ENCODE data around the gene MAP2.
A peak's percentile ranks its signal among the peaks of the same experiment; 100 is the strongest.

MAP2 gene

GRCh38 chr2:209529579-209529978 is 105.7 kb downstream of the MAP2 start:
- no peak for DNase-seq (ENCODE audit: low spot score)

- no peak for DNase-seq (ENCODE audit: low spot score)
These were observed 108.5 kb downstream of the MAP2 start for GRCh38 chr2:209532321-209532720.

- no peak for DNase-seq (ENCODE audit: low spot score)
These were observed 109.5 kb downstream of the MAP2 start for GRCh38 chr2:209533391-209533790.

GRCh38 chr2:209534228-209534627 is 110.4 kb downstream of the MAP2 start:
- DNase-seq (ENCODE audit: low spot score): no peak

GRCh38 chr2:209536363-209536762 is 112.5 kb downstream of the MAP2 start:
- DNase-seq (ENCODE audit: low spot score): no peak

- no peak for DNase-seq (ENCODE audit: low spot score)
These were observed 123.9 kb downstream of the MAP2 start for GRCh38 chr2:209547726-209548125.

GRCh38 chr2:209549589-209549988 is 125.7 kb downstream of the MAP2 start:
- no peak for DNase-seq (ENCODE audit: low spot score)

- no peak for DNase-seq (ENCODE audit: low spot score)
These were observed 130.1 kb downstream of the MAP2 start for GRCh38 chr2:209553913-209554312.

GRCh38 chr2:209556354-209556961 is 132.6 kb downstream of the MAP2 start:
- peak; percentile 53 for DNase-seq (ENCODE audit: low spot score)

- no peak for DNase-seq (ENCODE audit: low spot score)
These were observed 137.1 kb downstream of the MAP2 start for GRCh38 chr2:209560911-209561310.

- no peak for DNase-seq (ENCODE audit: low spot score)
These were observed 139.6 kb downstream of the MAP2 start for GRCh38 chr2:209563453-209563852.

- no peak for DNase-seq (ENCODE audit: low spot score)
These were observed 141.0 kb downstream of the MAP2 start for GRCh38 chr2:209564816-209565215.

GRCh38 chr2:209565896-209566582 is 142.2 kb downstream of the MAP2 start:
- no peak for DNase-seq (ENCODE audit: low spot score)

- no peak for DNase-seq (ENCODE audit: low spot score)
These were observed 146.3 kb downstream of the MAP2 start for GRCh38 chr2:209570194-209570593.

- DNase-seq (ENCODE audit: low spot score): no peak
These were observed 150.7 kb downstream of the MAP2 start for GRCh38 chr2:209574515-209574914.

- no peak for DNase-seq (ENCODE audit: low spot score)
These were observed 153.8 kb downstream of the MAP2 start for GRCh38 chr2:209577376-209578357.

- no peak for DNase-seq (ENCODE audit: low spot score)
These were observed 154.7 kb downstream of the MAP2 start for GRCh38 chr2:209578394-209579001.

- no peak for DNase-seq (ENCODE audit: low spot score)
These were observed 155.4 kb downstream of the MAP2 start for GRCh38 chr2:209579230-209579749.

- DNase-seq (ENCODE audit: low spot score): no peak
These were observed 157.2 kb downstream of the MAP2 start for GRCh38 chr2:209581040-209581439.

GRCh38 chr2:209582281-209582680 is 158.4 kb downstream of the MAP2 start:
- no peak for DNase-seq (ENCODE audit: low spot score)

GRCh38 chr2:209584472-209584871 is 160.6 kb downstream of the MAP2 start:
- DNase-seq (ENCODE audit: low spot score): no peak

GRCh38 chr2:209584915-209585314 is 161.1 kb downstream of the MAP2 start:
- DNase-seq (ENCODE audit: low spot score): no peak

Data from D341Med (cell line).